Measurements from ENCODE around the gene PPDPF.

PPDPF gene

GRCh38 chr20:63560333-63560805 is 39.8 kb downstream of the PPDPF start:
- H3K4me3 ChIP-seq: no peak overlapping the region
- H3K27ac ChIP-seq: no peak overlapping the region
- H3K9me3 ChIP-seq: no peaks in the 10 kb centered on the region
- no peaks in the 10 kb centered on the region for H3K4me1 ChIP-seq
- TF ChIP-seq CTCF (IDR thresholded peaks at IDR 0.05): no peak
- intact Hi-C loops (cut with DNase I; ENCODE audit: low total_unique reads): no loop called here
- peaks cover 10 to 70% (median 68%) of the 10 kb centered on the region in 3 donors for H3K36me3 ChIP-seq
- peaks cover 0 to under 1% of the 10 kb centered on the region in 2 donors for H3K27me3 ChIP-seq
- no peak for DNase-seq

- DNase-seq: no peak
- no peak overlapping the region for H3K4me3 ChIP-seq
- TF ChIP-seq CTCF (IDR thresholded peaks at IDR 0.05): no peak
- intact Hi-C loops (cut with DNase I; ENCODE audit: low total_unique reads): no loop called here
- no peaks in the 10 kb centered on the region for H3K4me1 ChIP-seq
- no peak overlapping the region for H3K27ac ChIP-seq
- no peaks in the 10 kb centered on the region for H3K9me3 ChIP-seq
- H3K27me3 ChIP-seq: no peaks in the 10 kb centered on the region
- H3K36me3 ChIP-seq: peaks cover 10 to 77% (median 74%) of the 10 kb centered on the region in 3 donors
Observed at GRCh38 chr20:63560856-63561609, 40.5 kb downstream of the PPDPF start.

GRCh38 chr20:63561624-63562396 is 41.2 kb downstream of the PPDPF start:
- Histone ChIP-seq H3K36me3 (peaks cover 10 to 81% (median 74%) of the 10 kb centered on the region in 3 donors), H3K27ac (no peak overlapping the region), H3K4me1 (no peaks in the 10 kb centered on the region), H3K27me3 (no peaks in the 10 kb centered on the region), H3K9me3 (no peaks in the 10 kb centered on the region), H3K4me3 (no peak overlapping the region)
- DNase-seq: no peak
- intact Hi-C loops (cut with DNase I; ENCODE audit: low total_unique reads): no loop called here
- no peak for TF ChIP-seq CTCF (IDR thresholded peaks at IDR 0.05)

GRCh38 chr20:63562461-63563224 is 42.1 kb downstream of the PPDPF start:
- Histone ChIP-seq H3K27me3 (no peaks in the 10 kb centered on the region), H3K4me3 (no peak overlapping the region), H3K4me1 (no peaks in the 10 kb centered on the region), H3K36me3 (peaks cover 10 to 89% (median 74%) of the 10 kb centered on the region in 3 donors), H3K27ac (no peak overlapping the region), H3K9me3 (no peaks in the 10 kb centered on the region)
- no peak for DNase-seq
- no peak for TF ChIP-seq CTCF (IDR thresholded peaks at IDR 0.05)
- intact Hi-C loops (cut with DNase I; ENCODE audit: low total_unique reads): no loop called here

GRCh38 chr20:63563225-63563935 is 42.8 kb downstream of the PPDPF start:
- H3K27me3 ChIP-seq: no peaks in the 10 kb centered on the region
- TF ChIP-seq CTCF (IDR thresholded peaks at IDR 0.05): no peak
- H3K4me3 ChIP-seq: no peak overlapping the region
- H3K9me3 ChIP-seq: no peaks in the 10 kb centered on the region
- intact Hi-C loops (cut with DNase I; ENCODE audit: low total_unique reads): no loop called here
- no peak for DNase-seq
- H3K36me3 ChIP-seq: peaks cover 10 to 86% (median 70%) of the 10 kb centered on the region in 3 donors
- no peaks in the 10 kb centered on the region for H3K4me1 ChIP-seq
- no peak overlapping the region for H3K27ac ChIP-seq
